Activated CD8-positive, alpha-beta T cell treated with anti-CD3 and anti-CD28 coated beads for 36 hours (primary cell): ENCODE results near the gene KCNIP3. TPM values are rescaled to one million over a fixed set of nuclear protein-coding genes. Genes with fewer than 3 reads are reported as not detected.

Source experiments
- ATAC-seq: fragments of 200-7000 bp; cut with Tn5 transposase; one replicate; pipeline ENCODE4 v1.10.0; 2021; ENCODE audit warnings: mild to moderate bottlenecking, moderate library complexity
- CTCF ChIA-PET: fragments of 350-600 bp; sonication (Branson Sonifier 250); formaldehyde crosslinking; loops from one replicate; lab custom pipeline; 2021; ENCODE audit warnings: antibody characterized with exemption; lab: Charles Lee
- POLR2A ChIA-PET: fragments of 350-600 bp; sonication (Branson Sonifier 250); formaldehyde crosslinking; loops from one replicate; lab custom pipeline; 2021; ENCODE audit warnings: antibody characterized with exemption; lab: Charles Lee
- DNase-seq: peaks from one replicate; pipeline ENCODE4 v3.0.0-alpha.2; 2020
- H3K27ac Mint-ChIP-seq: one replicate; pipeline ENCODE4 v1.8.0; 2021; ENCODE audit warnings: mild to moderate bottlenecking, mixed read lengths
- H3K27me3 Mint-ChIP-seq: one replicate; pipeline ENCODE4 v1.8.0; 2021; ENCODE audit warnings: mixed read lengths
- H3K36me3 Mint-ChIP-seq: one replicate; pipeline ENCODE4 v1.8.0; 2021; ENCODE audit warnings: low read depth, mixed read lengths
- H3K4me1 Mint-ChIP-seq: one replicate; pipeline ENCODE4 v1.8.0; 2021; ENCODE audit warnings: low read depth, mixed read lengths
- H3K4me3 Mint-ChIP-seq: one replicate; pipeline ENCODE4 v1.8.0; 2021; ENCODE audit warnings: mild to moderate bottlenecking, moderate library complexity, mixed read lengths
- H3K9me3 Mint-ChIP-seq: one replicate; pipeline ENCODE4 v1.8.0; 2021; ENCODE audit warnings: mixed read lengths
- intact Hi-C: fragments of 100-400 bp; cut with micrococcal nuclease; formaldehyde crosslinking; loops from one replicate; pipeline ENCODE4 v1.10.0; 2022
- total RNA-seq, 2 experiments: library from RNA; stranded (reverse); gene quantifications; one replicate each; pipeline ENCODE4 v1.2.3, GENCODE V29; 2021
- TF ChIP-seq, protein P1 (sequence below): fragments of 200-600 bp; IDR thresholded peaks from one replicate; pipeline ENCODE4 v1.8.0; 2022; ENCODE audit warnings: antibody characterized with exemption, mild to moderate bottlenecking

Gene KCNIP3
- total RNA-seq, 2 experiments from 2014 or later, result not detected

DNA sequence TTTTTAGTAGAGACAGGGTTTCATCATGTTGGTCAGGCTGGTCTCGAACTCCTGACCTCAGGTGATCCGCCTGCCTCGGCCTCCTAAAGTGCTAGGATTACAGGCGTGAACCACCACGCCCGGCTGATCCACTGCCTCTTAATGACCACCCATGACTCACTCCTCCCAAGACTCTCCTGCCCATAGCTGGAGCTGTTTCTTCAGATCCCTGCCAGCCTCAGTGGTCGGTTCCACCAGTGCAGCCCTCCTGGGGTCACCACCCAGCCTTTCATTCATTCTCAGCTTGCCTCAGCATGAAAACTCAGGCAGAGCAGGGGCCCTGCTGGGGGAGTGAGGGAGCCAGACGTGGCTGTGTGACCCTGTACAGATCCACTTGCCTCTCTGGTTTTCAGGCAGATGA is 12.5 kb downstream of the KCNIP3 start:
- CTCF ChIA-PET, result no interaction called here

DNA sequence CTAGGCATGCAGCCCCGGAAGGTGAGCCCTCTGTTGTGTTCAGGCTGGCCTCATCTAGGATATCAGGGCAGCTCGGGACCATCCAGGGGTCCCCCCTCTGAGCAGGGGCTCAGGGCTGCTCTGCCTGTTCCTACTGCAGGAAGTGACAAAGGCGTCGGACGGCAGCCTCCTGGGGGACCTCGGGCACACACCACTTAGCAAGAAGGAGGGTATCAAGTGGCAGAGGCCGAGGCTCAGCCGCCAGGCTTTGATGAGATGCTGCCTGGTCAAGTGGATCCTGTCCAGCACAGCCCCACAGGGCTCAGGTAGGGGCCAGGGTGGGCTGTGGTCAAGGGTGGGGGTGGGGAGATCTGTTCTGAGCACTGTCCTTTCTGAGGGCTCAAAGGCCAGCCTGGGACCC is 13.1 kb downstream of the KCNIP3 start:
- TF ChIP-seq, protein P1, sequence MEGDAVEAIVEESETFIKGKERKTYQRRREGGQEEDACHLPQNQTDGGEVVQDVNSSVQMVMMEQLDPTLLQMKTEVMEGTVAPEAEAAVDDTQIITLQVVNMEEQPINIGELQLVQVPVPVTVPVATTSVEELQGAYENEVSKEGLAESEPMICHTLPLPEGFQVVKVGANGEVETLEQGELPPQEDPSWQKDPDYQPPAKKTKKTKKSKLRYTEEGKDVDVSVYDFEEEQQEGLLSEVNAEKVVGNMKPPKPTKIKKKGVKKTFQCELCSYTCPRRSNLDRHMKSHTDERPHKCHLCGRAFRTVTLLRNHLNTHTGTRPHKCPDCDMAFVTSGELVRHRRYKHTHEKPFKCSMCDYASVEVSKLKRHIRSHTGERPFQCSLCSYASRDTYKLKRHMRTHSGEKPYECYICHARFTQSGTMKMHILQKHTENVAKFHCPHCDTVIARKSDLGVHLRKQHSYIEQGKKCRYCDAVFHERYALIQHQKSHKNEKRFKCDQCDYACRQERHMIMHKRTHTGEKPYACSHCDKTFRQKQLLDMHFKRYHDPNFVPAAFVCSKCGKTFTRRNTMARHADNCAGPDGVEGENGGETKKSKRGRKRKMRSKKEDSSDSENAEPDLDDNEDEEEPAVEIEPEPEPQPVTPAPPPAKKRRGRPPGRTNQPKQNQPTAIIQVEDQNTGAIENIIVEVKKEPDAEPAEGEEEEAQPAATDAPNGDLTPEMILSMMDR, result no peak
- H3K27me3 Mint-ChIP-seq, result peaks cover 2% of the 10 kb centered on the region
- no peak for DNase-seq
- H3K4me1 Mint-ChIP-seq, result no peaks in the 10 kb centered on the region
- H3K4me3 Mint-ChIP-seq, result no peak overlapping the region
- H3K9me3 Mint-ChIP-seq, result no peaks in the 10 kb centered on the region
- no peak for ATAC-seq
- H3K36me3 Mint-ChIP-seq, result no peaks in the 10 kb centered on the region
- ChIA-PET CTCF (no interaction called here), POLR2A (no interaction called here)
- intact Hi-C loops, result no loop called here
- H3K27ac Mint-ChIP-seq, result no peak overlapping the region

More for the DNA sequence above, 12.5 kb downstream of the KCNIP3 start:
- Mint-ChIP-seq H3K36me3 (no peaks in the 10 kb centered on the region), H3K4me3 (no peak overlapping the region), H3K27me3 (peaks cover 2% of the 10 kb centered on the region), H3K27ac (no peak overlapping the region), H3K4me1 (no peaks in the 10 kb centered on the region), H3K9me3 (no peaks in the 10 kb centered on the region)
- TF ChIP-seq, protein P1, result no peak
- intact Hi-C loops, result no loop called here
- DNase-seq, result no peak
- POLR2A ChIA-PET, result no interaction called here
- ATAC-seq, result no peak

DNA sequence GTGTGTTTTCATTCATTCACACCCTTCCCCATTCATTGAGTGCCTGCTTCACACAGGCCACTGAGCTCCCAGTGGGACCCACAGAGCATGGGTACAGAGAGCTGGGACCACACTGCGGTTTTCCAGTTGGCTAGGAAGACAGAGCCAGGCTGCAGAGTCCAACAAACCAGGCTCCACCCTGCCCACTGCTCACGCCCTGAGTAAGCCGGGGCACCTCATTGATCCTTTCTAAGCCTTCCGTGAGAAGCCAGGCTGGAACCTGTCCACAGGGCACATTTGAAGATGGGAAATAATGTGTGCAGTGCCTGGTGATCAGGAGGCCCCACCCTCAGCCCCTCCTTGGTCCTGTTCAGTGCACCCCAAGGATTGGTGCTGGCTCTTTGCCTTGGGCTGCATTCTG is 13.5 kb downstream of the KCNIP3 start:
- ChIA-PET CTCF (no interaction called here), POLR2A (no interaction called here)
- no peak for ATAC-seq
- no peaks in the 10 kb centered on the region for H3K9me3 Mint-ChIP-seq
- no peaks in the 10 kb centered on the region for H3K36me3 Mint-ChIP-seq
- no peak overlapping the region for H3K27ac Mint-ChIP-seq
- TF ChIP-seq, protein P1, result no peak
- intact Hi-C loops, result no loop called here
- DNase-seq, result no peak
- H3K4me3 Mint-ChIP-seq, result no peak overlapping the region
- H3K4me1 Mint-ChIP-seq, result no peaks in the 10 kb centered on the region
- peaks cover 2% of the 10 kb centered on the region for H3K27me3 Mint-ChIP-seq

DNA sequence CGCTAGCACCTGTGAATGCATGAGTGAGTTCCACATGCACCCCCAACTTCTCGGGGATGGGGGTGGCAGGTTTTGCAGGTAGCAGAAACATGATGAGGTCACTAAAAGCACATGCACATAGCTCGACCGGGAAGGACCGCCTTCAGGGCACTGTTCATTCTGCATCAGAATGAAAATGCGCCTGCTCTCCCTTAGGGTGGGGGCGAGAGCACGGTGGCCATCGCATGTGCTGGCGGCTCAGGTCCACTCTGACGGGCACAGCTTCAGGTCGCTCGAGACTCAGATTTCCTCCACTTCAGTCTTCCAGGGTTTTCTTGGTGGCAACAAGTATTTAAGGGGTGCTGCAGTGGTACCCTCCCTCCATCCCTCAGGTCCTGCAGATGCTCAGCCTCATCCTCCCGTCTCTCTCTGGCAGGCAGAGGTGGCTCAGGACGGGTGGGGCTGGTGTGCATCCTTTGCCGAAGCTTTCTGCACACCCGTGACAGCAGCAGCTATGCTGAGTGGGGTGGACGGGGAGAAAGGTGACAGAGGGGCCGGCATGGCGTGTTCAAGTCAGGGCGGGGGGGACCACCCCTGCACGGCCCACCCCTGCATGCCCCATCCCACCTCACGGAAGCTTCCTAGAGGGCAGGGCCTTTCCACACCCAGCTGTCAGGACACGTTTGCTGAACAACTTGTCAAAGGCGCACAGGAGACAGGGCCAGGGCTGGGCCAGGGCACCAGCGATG is 14.8 kb downstream of the KCNIP3 start:
- intact Hi-C loops, result no loop called here
- ATAC-seq, result no peak
- DNase-seq, result no peak
- Mint-ChIP-seq H3K27ac (no peak overlapping the region), H3K4me1 (no peaks in the 10 kb centered on the region), H3K4me3 (no peak overlapping the region), H3K9me3 (no peaks in the 10 kb centered on the region), H3K27me3 (peaks cover 2% of the 10 kb centered on the region), H3K36me3 (no peaks in the 10 kb centered on the region)
- TF ChIP-seq, protein P1, result no peak
- ChIA-PET CTCF (no interaction called here), POLR2A (no interaction called here)

DNA sequence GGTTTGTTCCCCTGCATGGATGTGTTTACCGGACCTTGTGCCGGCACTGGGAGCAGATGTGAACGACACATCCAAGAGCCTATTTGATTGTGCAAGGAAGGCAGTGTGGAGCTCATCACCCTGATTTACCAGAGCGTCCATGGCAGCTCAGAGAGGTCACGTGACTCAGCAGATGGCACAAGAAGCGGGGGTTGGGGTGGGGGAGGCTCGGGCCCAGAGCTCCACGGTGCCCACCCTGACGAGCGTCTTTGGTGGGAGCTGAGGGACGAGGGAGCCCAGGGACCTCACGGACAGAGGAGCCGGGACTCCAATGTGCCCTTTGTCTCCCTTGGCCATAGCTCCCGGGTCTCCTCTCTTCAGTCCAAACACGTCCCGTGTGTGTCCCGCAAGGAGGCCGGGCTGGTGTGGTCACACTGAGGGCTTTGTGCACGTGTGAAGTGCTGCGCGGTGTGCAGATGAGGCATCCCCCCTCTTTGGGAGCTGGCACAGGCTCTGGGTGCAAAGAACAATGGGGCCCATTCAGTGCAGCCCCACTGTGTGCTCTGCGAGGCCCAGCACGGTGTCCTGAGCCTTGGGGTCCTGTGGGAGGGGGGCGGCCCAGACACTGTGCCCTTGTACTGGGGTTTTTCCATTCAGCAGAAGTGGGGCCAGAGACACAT is 15.5 kb downstream of the KCNIP3 start:
- Mint-ChIP-seq H3K4me3 (no peak overlapping the region), H3K36me3 (no peaks in the 10 kb centered on the region), H3K27ac (no peak overlapping the region), H3K9me3 (no peaks in the 10 kb centered on the region), H3K27me3 (peaks cover 2% of the 10 kb centered on the region), H3K4me1 (no peaks in the 10 kb centered on the region)
- intact Hi-C loops, result no loop called here
- no peak for DNase-seq
- TF ChIP-seq, protein P1, result no peak
- POLR2A ChIA-PET, result no interaction called here
- CTCF ChIA-PET, result no interaction called here
- ATAC-seq, result no peak
